ENCODE data around the gene HS6ST1. TPM values are rescaled to one million over a fixed set of nuclear protein-coding genes. Genes with fewer than 3 reads are reported as not detected.

HS6ST1 gene
- total RNA-seq, 2 donors from 2014 or later: 25.4 to 44.8 TPM

- H3K36me3 ChIP-seq (replicated peaks in 1 of 2; ENCODE audit: insufficient read depth in 1 of 2, low read depth in 2 of 2): no peaks in the 10 kb centered on the region
- TF ChIP-seq, protein P1, sequence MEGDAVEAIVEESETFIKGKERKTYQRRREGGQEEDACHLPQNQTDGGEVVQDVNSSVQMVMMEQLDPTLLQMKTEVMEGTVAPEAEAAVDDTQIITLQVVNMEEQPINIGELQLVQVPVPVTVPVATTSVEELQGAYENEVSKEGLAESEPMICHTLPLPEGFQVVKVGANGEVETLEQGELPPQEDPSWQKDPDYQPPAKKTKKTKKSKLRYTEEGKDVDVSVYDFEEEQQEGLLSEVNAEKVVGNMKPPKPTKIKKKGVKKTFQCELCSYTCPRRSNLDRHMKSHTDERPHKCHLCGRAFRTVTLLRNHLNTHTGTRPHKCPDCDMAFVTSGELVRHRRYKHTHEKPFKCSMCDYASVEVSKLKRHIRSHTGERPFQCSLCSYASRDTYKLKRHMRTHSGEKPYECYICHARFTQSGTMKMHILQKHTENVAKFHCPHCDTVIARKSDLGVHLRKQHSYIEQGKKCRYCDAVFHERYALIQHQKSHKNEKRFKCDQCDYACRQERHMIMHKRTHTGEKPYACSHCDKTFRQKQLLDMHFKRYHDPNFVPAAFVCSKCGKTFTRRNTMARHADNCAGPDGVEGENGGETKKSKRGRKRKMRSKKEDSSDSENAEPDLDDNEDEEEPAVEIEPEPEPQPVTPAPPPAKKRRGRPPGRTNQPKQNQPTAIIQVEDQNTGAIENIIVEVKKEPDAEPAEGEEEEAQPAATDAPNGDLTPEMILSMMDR (IDR thresholded peaks at IDR 0.05): no peak
- no peak for TF ChIP-seq POLR2A (IDR thresholded peaks at IDR 0.05)
- H3K27me3 ChIP-seq: no peaks in the 10 kb centered on the region
- DNase-seq: peak in 1 of 4 donors; percentile 26
- WGBS, 2 donors: 80 to 85% methylated on average over 2 to 8 of the region's 8 CpGs
- no peak overlapping the region for H3K4me3 ChIP-seq
- peak overlapping the region in 1 of 4 donors; percentile 2 for H3K27ac ChIP-seq
- H3K4me1 ChIP-seq: peaks cover 53% of the 10 kb centered on the region
- ATAC-seq: no peak
- intact Hi-C loops (cut with DNase I): no loop called here
- no peaks in the 10 kb centered on the region for H3K9me3 ChIP-seq
These were observed 35.5 kb downstream of the HS6ST1 start for GRCh38 chr2:128282976-128283810.

- 81 to 94% methylated on average over 10 to 23 of the region's 24 CpGs for WGBS, 2 donors
- peaks cover 47% of the 10 kb centered on the region for H3K4me1 ChIP-seq
- TF ChIP-seq POLR2A (IDR thresholded peaks at IDR 0.05): no peak
- TF ChIP-seq, protein P1 (IDR thresholded peaks at IDR 0.05): no peak
- H3K27me3 ChIP-seq: no peaks in the 10 kb centered on the region
- H3K36me3 ChIP-seq (replicated peaks in 1 of 2; ENCODE audit: insufficient read depth in 1 of 2, low read depth in 2 of 2): no peaks in the 10 kb centered on the region
- peak overlapping the region in 1 of 4 donors; percentile 29 for H3K27ac ChIP-seq
- DNase-seq (peak in 2 of 4 donors; percentile 22 to 30), ATAC-seq (no peak)
- intact Hi-C loops (cut with DNase I): no loop called here
- H3K9me3 ChIP-seq: no peaks in the 10 kb centered on the region
- no peak overlapping the region for H3K4me3 ChIP-seq
These were observed 36.3 kb downstream of the HS6ST1 start for GRCh38 chr2:128282246-128282975.

DNA sequence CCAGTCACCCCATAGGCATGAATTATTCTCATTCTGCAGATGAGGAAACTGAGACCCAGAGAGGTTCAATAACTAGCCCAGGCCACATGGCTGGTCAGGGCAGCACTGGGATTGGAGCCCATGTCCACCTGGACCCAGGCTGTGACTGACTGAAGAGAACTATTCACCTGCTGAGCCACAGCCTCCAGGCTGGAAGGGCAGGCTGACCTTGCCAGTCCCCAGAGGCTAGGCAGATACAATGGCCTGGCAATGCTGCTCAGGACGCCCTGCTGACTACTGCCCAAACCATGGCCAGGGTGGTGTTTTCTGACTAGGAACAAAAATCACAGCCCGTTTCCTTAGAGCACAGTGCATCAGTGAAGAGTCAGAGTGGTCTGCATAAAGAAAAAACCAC lies 36.8 kb downstream of the HS6ST1 start:
- no peak for ATAC-seq
- H3K27ac ChIP-seq: peak overlapping the region in 1 of 4 donors; percentile 29
- 92 to 93% methylated on average over 2 of the region's 2 CpGs for WGBS, 2 donors

GRCh38 chr2:128280901-128281321 lies 37.8 kb downstream of the HS6ST1 start:
- peak overlapping the region in 1 of 4 donors; percentile 17 for H3K27ac ChIP-seq
- WGBS, 2 donors: 57% methylated on average over 5 of the region's 5 CpGs; no CpG with 5 or more reads in 1 of the 2 donors
- ATAC-seq (no peak), DNase-seq (peak in 3 of 4 donors; percentile 27 to 33 (median 29))
- no peak overlapping the region for H3K4me3 ChIP-seq
- no peaks in the 10 kb centered on the region for H3K27me3 ChIP-seq
- intact Hi-C loops (cut with DNase I): no loop called here
- H3K36me3 ChIP-seq (replicated peaks in 1 of 2; ENCODE audit: insufficient read depth in 1 of 2, low read depth in 2 of 2): no peaks in the 10 kb centered on the region
- H3K9me3 ChIP-seq: no peaks in the 10 kb centered on the region
- TF ChIP-seq POLR2A (IDR thresholded peaks at IDR 0.05): no peak
- TF ChIP-seq, protein P1 (IDR thresholded peaks at IDR 0.05): no peak
- H3K4me1 ChIP-seq: peaks cover 32% of the 10 kb centered on the region

More for the DNA sequence above, 36.8 kb downstream of the HS6ST1 start:
- peaks cover 41% of the 10 kb centered on the region for H3K4me1 ChIP-seq
- intact Hi-C loops (cut with DNase I): no loop called here
- DNase-seq: peak in 1 of 4 donors; percentile 11
- H3K4me3 ChIP-seq: no peak overlapping the region
- H3K27me3 ChIP-seq: no peaks in the 10 kb centered on the region
- no peak for TF ChIP-seq POLR2A (IDR thresholded peaks at IDR 0.05)
- TF ChIP-seq, protein P1 (IDR thresholded peaks at IDR 0.05): no peak
- H3K36me3 ChIP-seq (replicated peaks in 1 of 2; ENCODE audit: insufficient read depth in 1 of 2, low read depth in 2 of 2): no peaks in the 10 kb centered on the region
- no peaks in the 10 kb centered on the region for H3K9me3 ChIP-seq
